ENCODE data around the gene ARL6IP4.
"Not testable (repeated sequence)": the region's sequence is repeated elsewhere in the genome, so short reads cannot be mapped to it uniquely, and the experiment has no call there.

DNA sequence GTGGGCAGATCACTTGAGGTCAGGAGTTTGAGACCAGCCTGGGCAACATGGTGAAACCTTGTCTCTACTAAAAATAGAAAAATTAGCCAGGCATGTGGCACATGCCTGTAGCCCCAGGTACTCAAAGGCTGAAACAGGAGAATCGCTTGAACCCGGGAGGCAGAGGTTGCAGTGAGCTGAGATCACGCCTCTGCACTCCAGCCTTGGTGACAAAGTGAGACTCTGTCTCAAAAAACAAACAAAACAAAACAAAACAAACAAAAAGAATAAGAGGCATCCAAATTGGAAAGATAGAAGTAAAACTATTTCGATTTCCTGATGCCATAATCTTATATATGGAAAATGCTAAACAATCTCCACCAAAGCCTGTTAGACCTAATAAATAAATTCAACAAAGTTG lies 34.0 kb downstream of the ARL6IP4 start:
- TF ChIP-seq, protein P1, sequence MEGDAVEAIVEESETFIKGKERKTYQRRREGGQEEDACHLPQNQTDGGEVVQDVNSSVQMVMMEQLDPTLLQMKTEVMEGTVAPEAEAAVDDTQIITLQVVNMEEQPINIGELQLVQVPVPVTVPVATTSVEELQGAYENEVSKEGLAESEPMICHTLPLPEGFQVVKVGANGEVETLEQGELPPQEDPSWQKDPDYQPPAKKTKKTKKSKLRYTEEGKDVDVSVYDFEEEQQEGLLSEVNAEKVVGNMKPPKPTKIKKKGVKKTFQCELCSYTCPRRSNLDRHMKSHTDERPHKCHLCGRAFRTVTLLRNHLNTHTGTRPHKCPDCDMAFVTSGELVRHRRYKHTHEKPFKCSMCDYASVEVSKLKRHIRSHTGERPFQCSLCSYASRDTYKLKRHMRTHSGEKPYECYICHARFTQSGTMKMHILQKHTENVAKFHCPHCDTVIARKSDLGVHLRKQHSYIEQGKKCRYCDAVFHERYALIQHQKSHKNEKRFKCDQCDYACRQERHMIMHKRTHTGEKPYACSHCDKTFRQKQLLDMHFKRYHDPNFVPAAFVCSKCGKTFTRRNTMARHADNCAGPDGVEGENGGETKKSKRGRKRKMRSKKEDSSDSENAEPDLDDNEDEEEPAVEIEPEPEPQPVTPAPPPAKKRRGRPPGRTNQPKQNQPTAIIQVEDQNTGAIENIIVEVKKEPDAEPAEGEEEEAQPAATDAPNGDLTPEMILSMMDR (IDR thresholded peaks at IDR 0.05) = not testable (repeated sequence)
- not testable (repeated sequence) for TF ChIP-seq POLR2A (IDR thresholded peaks at IDR 0.05)
